ENCODE results near the gene MSH2.

DNA sequence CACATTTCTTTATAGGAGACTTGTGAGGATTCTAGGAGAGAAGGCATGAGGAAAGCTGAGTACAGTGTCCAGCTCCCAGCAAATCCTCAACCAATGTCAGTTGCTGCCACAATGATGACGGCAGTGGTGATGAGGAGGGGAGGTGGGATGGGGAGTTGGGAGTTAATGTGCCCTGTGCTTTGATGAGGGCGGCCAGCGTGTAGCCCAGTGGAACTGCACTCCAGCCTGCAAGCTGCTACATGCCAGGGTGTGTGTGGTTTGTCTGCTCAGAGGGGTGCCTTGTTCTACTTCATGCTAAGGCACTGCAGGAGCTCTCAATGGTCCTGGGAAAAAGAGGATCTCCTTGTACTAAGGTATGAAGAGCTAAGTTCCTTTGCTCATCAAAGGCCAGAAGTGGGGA lies 96.1 kb downstream of the MSH2 start:
- TF ChIP-seq POLR2A (IDR thresholded peaks at IDR 0.05; ENCODE audit: low read length) (no peak), GATA1 (IDR thresholded peaks at IDR 0.05; ENCODE audit: low read depth, low read length) (no peak)

Data from erythroblast (primary cell).